PC-3 (cell line): ENCODE data around the gene STAG3.

Experiments
- EZH2 ChIP-seq: fragments of 300-600 bp; sonication (generic); IDR thresholded peaks from one replicate; pipeline ENCODE4 v1.6.1; 2017; ENCODE audit warnings: antibody characterized with exemption, mild to moderate bottlenecking, low read length; ENCODE audit not compliant: unreplicated experiment
- EZH2phosphoT487 ChIP-seq: fragments of 300-600 bp; sonication (generic); IDR thresholded peaks from 2 replicates; pipeline ENCODE4 v1.6.1; 2018; ENCODE audit warnings: mild to moderate bottlenecking, antibody characterized with exemption, low read length, borderline replicate concordance
- TF ChIP-seq, protein P1 (sequence below): fragments of 300-600 bp; sonication (generic); conservative IDR thresholded peaks from 2 replicates; pipeline ENCODE4 v1.5.1; 2017; ENCODE audit warnings: antibody characterized with exemption, low read depth, mild to moderate bottlenecking, low read length

DNA sequence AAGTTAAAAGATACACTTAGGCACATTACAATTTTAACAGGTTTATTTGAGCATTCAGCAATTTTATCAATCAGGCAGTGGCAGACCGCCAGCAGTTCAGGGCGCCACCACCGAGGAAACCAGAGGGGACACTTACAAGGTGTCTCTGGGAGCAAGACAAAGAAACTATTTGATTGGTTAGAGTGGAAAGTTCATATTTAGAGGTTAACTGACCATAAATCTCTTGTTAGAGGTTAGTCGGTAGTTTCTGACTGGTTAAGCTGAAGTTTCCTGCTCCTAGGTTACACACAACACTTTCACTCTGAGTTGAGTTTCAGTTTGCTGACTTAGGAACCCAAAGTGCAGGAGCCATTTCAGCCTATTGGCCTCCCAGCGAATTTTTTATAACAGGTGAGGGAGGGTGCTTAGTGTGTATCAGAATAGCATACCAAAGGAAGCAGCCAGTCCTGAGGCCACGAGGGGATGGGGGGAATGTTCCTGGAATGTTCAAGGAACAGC is 31.2 kb downstream of the STAG3 start:
- TF ChIP-seq, protein P1, sequence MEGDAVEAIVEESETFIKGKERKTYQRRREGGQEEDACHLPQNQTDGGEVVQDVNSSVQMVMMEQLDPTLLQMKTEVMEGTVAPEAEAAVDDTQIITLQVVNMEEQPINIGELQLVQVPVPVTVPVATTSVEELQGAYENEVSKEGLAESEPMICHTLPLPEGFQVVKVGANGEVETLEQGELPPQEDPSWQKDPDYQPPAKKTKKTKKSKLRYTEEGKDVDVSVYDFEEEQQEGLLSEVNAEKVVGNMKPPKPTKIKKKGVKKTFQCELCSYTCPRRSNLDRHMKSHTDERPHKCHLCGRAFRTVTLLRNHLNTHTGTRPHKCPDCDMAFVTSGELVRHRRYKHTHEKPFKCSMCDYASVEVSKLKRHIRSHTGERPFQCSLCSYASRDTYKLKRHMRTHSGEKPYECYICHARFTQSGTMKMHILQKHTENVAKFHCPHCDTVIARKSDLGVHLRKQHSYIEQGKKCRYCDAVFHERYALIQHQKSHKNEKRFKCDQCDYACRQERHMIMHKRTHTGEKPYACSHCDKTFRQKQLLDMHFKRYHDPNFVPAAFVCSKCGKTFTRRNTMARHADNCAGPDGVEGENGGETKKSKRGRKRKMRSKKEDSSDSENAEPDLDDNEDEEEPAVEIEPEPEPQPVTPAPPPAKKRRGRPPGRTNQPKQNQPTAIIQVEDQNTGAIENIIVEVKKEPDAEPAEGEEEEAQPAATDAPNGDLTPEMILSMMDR, result no peak
- TF ChIP-seq EZH2, result no peak
- TF ChIP-seq EZH2phosphoT487, result no peak
